GM21526 (cell line): ENCODE measurements around the gene SLC41A2.
"Not testable (repeated sequence)": the region's sequence is repeated elsewhere in the genome, so short reads cannot be mapped to it uniquely, and the experiment has no call there.

Experiments used
- ATAC-seq: cut with Tn5 transposase; IDR thresholded peaks from one replicate; pipeline ENCODE4 v1.9.1; 2021; ENCODE audit warnings: moderate library complexity; ENCODE audit not compliant: unreplicated experiment, low FRiP score

The SLC41A2 gene

GRCh38 chr12:104964167-104964855 lies 6.2 kb upstream of the SLC41A2 start:
- no peak for ATAC-seq

GRCh38 chr12:104963757-104964156 lies 5.7 kb upstream of the SLC41A2 start:
- no peak for ATAC-seq

- no peak for ATAC-seq
Observed at GRCh38 chr12:104960464-104960863, 2.4 kb upstream of the SLC41A2 start.

GRCh38 chr12:104959335-104959841 lies 1.3 kb upstream of the SLC41A2 start:
- ATAC-seq: no peak

GRCh38 chr12:104958805-104959334 lies 780 bp upstream of the SLC41A2 start:
- ATAC-seq: no peak

- ATAC-seq: peak; percentile 24
Observed at GRCh38 chr12:104957719-104958000, 430 bp downstream of the SLC41A2 start.

GRCh38 chr12:104956870-104957718 lies 996 bp downstream of the SLC41A2 start:
- no peak for ATAC-seq

GRCh38 chr12:104955703-104956102 lies 2.4 kb downstream of the SLC41A2 start:
- no peak for ATAC-seq

- no peak for ATAC-seq
Observed at GRCh38 chr12:104953323-104953722, 4.8 kb downstream of the SLC41A2 start.

- no peak for ATAC-seq
Observed at GRCh38 chr12:104952816-104953215, 5.3 kb downstream of the SLC41A2 start.

- ATAC-seq: no peak
Observed at GRCh38 chr12:104951759-104952509, 6.2 kb downstream of the SLC41A2 start.

GRCh38 chr12:104948716-104949115 lies 9.4 kb downstream of the SLC41A2 start:
- not testable (repeated sequence) for ATAC-seq

GRCh38 chr12:104944252-104944651 lies 13.8 kb downstream of the SLC41A2 start:
- ATAC-seq: no peak

GRCh38 chr12:104943401-104943800 lies 14.7 kb downstream of the SLC41A2 start:
- ATAC-seq: not testable (repeated sequence)

GRCh38 chr12:104942075-104942474 lies 16.0 kb downstream of the SLC41A2 start:
- no peak for ATAC-seq

GRCh38 chr12:104941454-104941853 lies 16.6 kb downstream of the SLC41A2 start:
- ATAC-seq: no peak

- ATAC-seq: no peak
Observed at GRCh38 chr12:104939089-104939488, 19.0 kb downstream of the SLC41A2 start.

- no peak for ATAC-seq
Observed at GRCh38 chr12:104938371-104938770, 19.7 kb downstream of the SLC41A2 start.

- no peak for ATAC-seq
Observed at GRCh38 chr12:104935886-104936285, 22.2 kb downstream of the SLC41A2 start.

GRCh38 chr12:104933778-104934177 lies 24.3 kb downstream of the SLC41A2 start:
- no peak for ATAC-seq

- no peak for ATAC-seq
Observed at GRCh38 chr12:104933128-104933527, 25.0 kb downstream of the SLC41A2 start.
